ENCODE data around the gene RSPH3. TPM values are rescaled to one million over a fixed set of nuclear protein-coding genes. Genes with fewer than 3 reads are reported as not detected.
A peak's percentile ranks its signal among the peaks of the same experiment; 100 is the strongest.
"Not testable (repeated sequence)": the region's sequence is repeated elsewhere in the genome, so short reads cannot be mapped to it uniquely, and the experiment has no call there.

RSPH3 gene
- total RNA-seq, 2 donors from 2014 or later, result 5.3 to 7.0 TPM

- no peaks in the 10 kb centered on the region for H3K27me3 ChIP-seq
- ATAC-seq (no peak), DNase-seq (no peak)
- intact Hi-C loops (cut with DNase I), result no loop called here
- H3K27ac ChIP-seq, result peak overlapping the region in 1 of 4 donors; percentile 66
- TF ChIP-seq, protein P1, sequence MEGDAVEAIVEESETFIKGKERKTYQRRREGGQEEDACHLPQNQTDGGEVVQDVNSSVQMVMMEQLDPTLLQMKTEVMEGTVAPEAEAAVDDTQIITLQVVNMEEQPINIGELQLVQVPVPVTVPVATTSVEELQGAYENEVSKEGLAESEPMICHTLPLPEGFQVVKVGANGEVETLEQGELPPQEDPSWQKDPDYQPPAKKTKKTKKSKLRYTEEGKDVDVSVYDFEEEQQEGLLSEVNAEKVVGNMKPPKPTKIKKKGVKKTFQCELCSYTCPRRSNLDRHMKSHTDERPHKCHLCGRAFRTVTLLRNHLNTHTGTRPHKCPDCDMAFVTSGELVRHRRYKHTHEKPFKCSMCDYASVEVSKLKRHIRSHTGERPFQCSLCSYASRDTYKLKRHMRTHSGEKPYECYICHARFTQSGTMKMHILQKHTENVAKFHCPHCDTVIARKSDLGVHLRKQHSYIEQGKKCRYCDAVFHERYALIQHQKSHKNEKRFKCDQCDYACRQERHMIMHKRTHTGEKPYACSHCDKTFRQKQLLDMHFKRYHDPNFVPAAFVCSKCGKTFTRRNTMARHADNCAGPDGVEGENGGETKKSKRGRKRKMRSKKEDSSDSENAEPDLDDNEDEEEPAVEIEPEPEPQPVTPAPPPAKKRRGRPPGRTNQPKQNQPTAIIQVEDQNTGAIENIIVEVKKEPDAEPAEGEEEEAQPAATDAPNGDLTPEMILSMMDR (IDR thresholded peaks at IDR 0.05), result no peak
- no peak for TF ChIP-seq POLR2A (IDR thresholded peaks at IDR 0.05)
- 55 to 68% methylated on average over 1 of the region's 1 CpG for WGBS, 2 donors
- peaks cover 12% of the 10 kb centered on the region for H3K4me1 ChIP-seq
- no peaks in the 10 kb centered on the region for H3K9me3 ChIP-seq
- no peaks in the 10 kb centered on the region for H3K36me3 ChIP-seq (replicated peaks in 1 of 2; ENCODE audit: insufficient read depth in 1 of 2, low read depth in 2 of 2)
- H3K4me3 ChIP-seq, result no peak overlapping the region
Measured at GRCh38 chr6:159039885-159040258, 39.9 kb upstream of the RSPH3 start.

DNA sequence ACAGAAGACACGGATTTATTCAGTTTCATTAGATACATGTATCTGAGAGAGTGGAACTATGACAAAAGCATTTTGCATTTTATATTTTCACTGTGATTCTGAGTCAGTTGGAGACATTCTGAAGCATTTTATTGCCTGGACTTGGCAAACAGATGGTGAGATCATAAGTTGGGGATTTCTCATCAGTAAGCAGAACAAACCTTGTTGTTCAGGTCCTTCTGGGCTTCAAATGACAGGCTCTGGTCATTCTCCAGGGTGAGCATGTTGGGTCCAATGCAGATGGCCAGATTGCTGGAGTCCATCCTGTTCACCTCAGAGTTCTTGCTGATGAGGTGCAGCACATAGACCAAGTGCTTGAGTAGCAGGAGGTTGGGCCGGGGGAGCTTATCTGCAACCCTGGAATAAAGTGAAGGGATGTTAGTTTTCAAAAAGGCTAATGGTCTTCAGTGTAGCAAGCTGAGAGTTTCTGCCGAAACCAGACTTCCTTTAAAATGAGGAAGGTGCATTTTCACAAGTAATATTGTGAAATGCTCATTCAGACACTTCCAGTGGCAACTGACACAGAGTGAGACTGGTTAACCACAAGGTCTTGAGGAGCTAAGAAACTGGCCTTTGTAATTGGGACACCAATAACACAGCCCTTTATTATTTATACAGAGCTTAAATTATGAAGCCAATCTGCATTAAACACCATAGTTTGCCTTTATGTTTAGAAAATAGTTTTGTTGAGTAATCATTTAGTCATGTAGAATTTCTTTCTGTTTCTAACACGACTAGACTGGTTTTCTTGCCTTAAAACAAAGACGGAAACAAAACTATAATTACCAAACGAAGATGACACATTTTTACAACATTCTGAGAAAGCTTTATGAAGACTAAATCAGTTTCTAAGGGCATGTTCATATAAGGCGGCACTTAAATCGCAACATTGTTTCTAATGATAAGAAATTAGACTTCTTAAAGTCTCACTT is 39.2 kb upstream of the RSPH3 start:
- Histone ChIP-seq H3K4me1 (peaks cover 12% of the 10 kb centered on the region), H3K27ac (peak overlapping the region in 2 of 4 donors; percentile 28 to 66), H3K9me3 (no peaks in the 10 kb centered on the region), H3K4me3 (no peak overlapping the region), H3K27me3 (no peaks in the 10 kb centered on the region), H3K36me3 (replicated peaks in 1 of 2; ENCODE audit: insufficient read depth in 1 of 2, low read depth in 2 of 2) (no peaks in the 10 kb centered on the region)
- DNase-seq (peak in 1 of 4 donors; percentile 43), ATAC-seq (no peak)
- intact Hi-C loops (cut with DNase I), result no loop called here
- TF ChIP-seq, protein P1 (IDR thresholded peaks at IDR 0.05), result no peak
- no peak for TF ChIP-seq POLR2A (IDR thresholded peaks at IDR 0.05)
- 68 to 74% methylated on average over 8 of the region's 8 CpGs for WGBS, 2 donors

DNA sequence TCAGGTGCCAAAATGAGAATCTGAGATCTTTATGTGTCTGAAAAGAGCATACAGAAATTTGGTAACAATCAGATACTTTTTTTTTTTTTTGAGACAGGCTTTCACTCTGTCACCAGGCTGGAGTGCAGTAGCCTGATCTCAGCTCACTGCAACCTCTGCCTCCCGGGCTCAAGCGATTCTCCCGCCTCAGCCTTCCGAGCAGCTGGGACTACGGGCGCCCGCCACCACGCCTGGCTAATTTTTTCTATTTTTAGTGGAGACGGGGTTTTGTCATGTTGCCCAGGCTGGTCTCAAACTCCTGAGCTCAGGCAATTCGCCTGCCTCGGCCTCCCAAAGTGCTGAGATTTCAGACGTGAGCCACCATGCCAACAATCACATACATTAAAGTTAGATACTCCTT is 38.3 kb upstream of the RSPH3 start:
- H3K27me3 ChIP-seq; ATAC-seq; intact Hi-C loops (cut with DNase I); H3K36me3 ChIP-seq (replicated peaks in 1 of 2; ENCODE audit: insufficient read depth in 1 of 2, low read depth in 2 of 2); DNase-seq; H3K9me3 ChIP-seq; H3K4me3 ChIP-seq: not testable (repeated sequence)
- peak overlapping the region in 1 of 4 donors; percentile 66 for H3K27ac ChIP-seq
- WGBS, 2 donors, result 69 to 82% methylated on average over 12 of the region's 12 CpGs
- peaks cover 12% of the 10 kb centered on the region for H3K4me1 ChIP-seq

GRCh38 chr6:159037756-159038290 is 37.8 kb upstream of the RSPH3 start:
- H3K27me3 ChIP-seq, result no peaks in the 10 kb centered on the region
- WGBS, 2 donors, result 55 to 58% methylated on average over 5 of the region's 5 CpGs
- DNase-seq (no peak), ATAC-seq (no peak)
- TF ChIP-seq, protein P1 (IDR thresholded peaks at IDR 0.05), result no peak
- no peak for TF ChIP-seq POLR2A (IDR thresholded peaks at IDR 0.05)
- H3K9me3 ChIP-seq, result no peaks in the 10 kb centered on the region
- intact Hi-C loops (cut with DNase I), result no loop called here
- H3K27ac ChIP-seq, result no peak overlapping the region
- peaks cover 10% of the 10 kb centered on the region for H3K4me1 ChIP-seq
- no peaks in the 10 kb centered on the region for H3K36me3 ChIP-seq (replicated peaks in 1 of 2; ENCODE audit: insufficient read depth in 1 of 2, low read depth in 2 of 2)
- no peak overlapping the region for H3K4me3 ChIP-seq

DNA sequence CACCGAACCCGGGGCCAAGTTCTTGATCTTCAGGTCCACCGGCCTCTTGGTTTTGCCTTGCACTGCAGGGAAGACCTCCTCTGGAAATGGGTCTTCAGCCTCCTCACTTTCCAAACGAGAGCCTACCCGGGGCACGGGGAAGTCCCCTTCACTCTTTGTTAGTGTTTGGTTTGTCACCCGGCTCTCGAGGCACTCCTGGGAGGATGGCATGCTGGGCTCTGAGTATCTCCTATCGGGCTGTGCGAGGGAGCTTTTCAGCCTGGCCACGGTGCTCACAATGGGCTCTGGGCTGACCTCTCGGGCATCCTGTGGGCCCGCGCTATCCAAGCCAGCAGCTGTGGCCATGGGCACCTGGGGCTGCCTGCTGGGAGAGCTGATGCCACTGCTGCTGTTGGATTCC is 36.7 kb upstream of the RSPH3 start:
- 84 to 86% methylated on average over 2 to 14 of the region's 14 CpGs for WGBS, 2 donors
- no peaks in the 10 kb centered on the region for H3K4me1 ChIP-seq
- no peaks in the 10 kb centered on the region for H3K36me3 ChIP-seq (replicated peaks in 1 of 2; ENCODE audit: insufficient read depth in 1 of 2, low read depth in 2 of 2)
- H3K27ac ChIP-seq, result no peak overlapping the region
- ATAC-seq (no peak), DNase-seq (no peak)
- H3K9me3 ChIP-seq, result no peaks in the 10 kb centered on the region
- no peak overlapping the region for H3K4me3 ChIP-seq
- H3K27me3 ChIP-seq, result no peaks in the 10 kb centered on the region
- intact Hi-C loops (cut with DNase I), result no loop called here
- TF ChIP-seq, protein P1 (IDR thresholded peaks at IDR 0.05), result no peak
- no peak for TF ChIP-seq POLR2A (IDR thresholded peaks at IDR 0.05)
